Transverse colon (tissue), 4 donors: Measurements from ENCODE around the gene PIM3. TPM values are rescaled to one million over a fixed set of nuclear protein-coding genes. Genes with fewer than 3 reads are reported as not detected.

Source experiments
- DNase-seq: peaks from one replicate; pipeline ENCODE4 v3.0.0-alpha.2; 2019
- H3K27ac ChIP-seq, 4 donors: fragments of 200-600 bp; sonication (generic); 2 replicates each; pipeline ENCODE4 v1.5.1; 2016 to 2018; ENCODE audit warnings: inconsistent platforms in 4 of 4
- H3K27me3 ChIP-seq: fragments of 200-600 bp; sonication (generic); 2 replicates; pipeline ENCODE4 v1.5.1; 2017; ENCODE audit warnings: inconsistent platforms
- H3K36me3 ChIP-seq, 4 donors: fragments of 200-600 bp; sonication (generic); 2 replicates each; pipeline ENCODE4 v1.5.1; 2017 to 2019; ENCODE audit warnings: inconsistent platforms in 4 of 4
- H3K4me1 ChIP-seq, 4 donors: fragments of 200-600 bp; sonication (generic); 2 replicates each; pipeline ENCODE4 v1.5.1; 2017 to 2020; ENCODE audit warnings: inconsistent platforms in 4 of 4
- H3K4me3 ChIP-seq, 4 donors: fragments of 200-600 bp; sonication (generic); 1 replicate in 1 of 4; 2 replicates in 3 of 4; pipeline versions ENCODE4 v1.5.1 to v1.6.1; 2017 to 2019; ENCODE audit warnings: inconsistent platforms in 4 of 4
- H3K9me3 ChIP-seq, 2 donors: fragments of 200-600 bp; sonication (generic); 2 replicates each; pipeline ENCODE4 v1.5.1; 2017 to 2019; ENCODE audit warnings: inconsistent platforms in 2 of 2
- EP300 ChIP-seq: sonication (generic); formaldehyde crosslinking; IDR thresholded peaks from one replicate; pipeline ENCODE4 v1.6.1; 2017; ENCODE audit warnings: antibody characterized with exemption, low read depth
- POLR2A ChIP-seq: fragments of 450-650 bp; IDR thresholded peaks from one replicate; pipeline ENCODE4 v1.6.1; 2016; ENCODE audit warnings: antibody characterized with exemption, mild to moderate bottlenecking, moderate library complexity
- POLR2AphosphoS5 ChIP-seq, 3 donors: sonication (generic); formaldehyde crosslinking; IDR thresholded peaks; one replicate each; pipeline ENCODE4 v1.6.1; 2016; ENCODE audit warnings: antibody characterized with exemption in 3 of 3
- WGBS, 2 donors: methylation state at CpG; one replicate each; pipeline ENCODE4 v1.1.5; 2018; ENCODE audit warnings: low coverage in 1 of 2; 5-methylcytosine and 5-hydroxymethylcytosine counted together
- in situ Hi-C, 4 donors: fragments of 200-750 bp; cut with MboI; loops; one replicate each; pipeline versions ENCODE4 v1.15.0 to v1.15.1; 2017; ENCODE audit warnings: low sequenced_read_pairs in 3 of 4, low pct_ligation_motif_present in 1 of 4, low pct_unique_long_range_greater_than_20kb in 1 of 4
- intact Hi-C: fragments of 100-400 bp; cut with DNase I; formaldehyde crosslinking; loops from one replicate; pipeline ENCODE4 v1.15.1; 2023; ENCODE audit warnings: low total_unique reads
- total RNA-seq, 4 donors: library from RNA; depleted of rRNA; stranded (reverse); fragments of >200 nt; gene quantifications; one replicate each; pipeline ENCODE4 v1.1.0, GENCODE V29; 2016
- TF ChIP-seq, protein P1 (sequence below), 5 experiments: fragments of 200-600 bp in 3 of 5; fragments of 450-650 bp in 2 of 5; sonication (generic) in 3 of 5; IDR thresholded peaks; 1 replicate in 2 of 5; 2 replicates in 3 of 5; pipeline ENCODE4 v1.5.1; 2016 to 2017; ENCODE audit warnings: antibody characterized with exemption in 5 of 5, inconsistent platforms in 3 of 5, mild to moderate bottlenecking in 2 of 5, moderate library complexity in 1 of 5

The PIM3 gene
- total RNA-seq, 4 donors from 2014 or later, result 115 to 290 (median 147) TPM

DNA sequence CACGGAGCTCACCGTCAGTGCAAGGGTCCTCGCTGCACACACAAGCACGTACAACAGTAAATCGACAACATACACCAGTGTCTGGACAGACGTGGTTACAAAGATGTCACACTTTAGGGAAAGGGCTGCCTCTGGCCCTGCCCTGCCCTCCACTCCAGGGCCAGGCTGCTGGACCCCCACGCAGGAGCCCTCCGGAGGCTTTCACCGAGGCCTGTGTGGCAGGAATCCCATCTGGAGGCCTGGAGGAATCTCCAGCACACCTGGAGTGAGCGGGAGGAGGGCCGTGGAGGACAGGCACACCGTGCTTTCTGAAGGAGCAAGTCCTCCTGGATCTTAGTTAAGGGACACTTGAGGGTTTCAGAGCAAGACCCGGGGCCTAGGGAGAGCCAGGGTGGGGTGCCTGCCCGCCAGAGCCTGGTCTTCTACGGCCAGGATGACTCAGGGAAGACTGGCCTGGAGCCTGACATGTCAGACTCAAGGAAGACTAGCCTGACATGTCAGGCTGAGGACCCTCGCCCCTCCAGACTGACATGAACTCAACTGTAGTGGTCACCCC, 2.1 kb upstream of the PIM3 start:
- intact Hi-C loops, result loop anchor here (2.0 kb wide), 1 partner anchor 20 kb away; no protein-coding TSS in a partner anchor

DNA sequence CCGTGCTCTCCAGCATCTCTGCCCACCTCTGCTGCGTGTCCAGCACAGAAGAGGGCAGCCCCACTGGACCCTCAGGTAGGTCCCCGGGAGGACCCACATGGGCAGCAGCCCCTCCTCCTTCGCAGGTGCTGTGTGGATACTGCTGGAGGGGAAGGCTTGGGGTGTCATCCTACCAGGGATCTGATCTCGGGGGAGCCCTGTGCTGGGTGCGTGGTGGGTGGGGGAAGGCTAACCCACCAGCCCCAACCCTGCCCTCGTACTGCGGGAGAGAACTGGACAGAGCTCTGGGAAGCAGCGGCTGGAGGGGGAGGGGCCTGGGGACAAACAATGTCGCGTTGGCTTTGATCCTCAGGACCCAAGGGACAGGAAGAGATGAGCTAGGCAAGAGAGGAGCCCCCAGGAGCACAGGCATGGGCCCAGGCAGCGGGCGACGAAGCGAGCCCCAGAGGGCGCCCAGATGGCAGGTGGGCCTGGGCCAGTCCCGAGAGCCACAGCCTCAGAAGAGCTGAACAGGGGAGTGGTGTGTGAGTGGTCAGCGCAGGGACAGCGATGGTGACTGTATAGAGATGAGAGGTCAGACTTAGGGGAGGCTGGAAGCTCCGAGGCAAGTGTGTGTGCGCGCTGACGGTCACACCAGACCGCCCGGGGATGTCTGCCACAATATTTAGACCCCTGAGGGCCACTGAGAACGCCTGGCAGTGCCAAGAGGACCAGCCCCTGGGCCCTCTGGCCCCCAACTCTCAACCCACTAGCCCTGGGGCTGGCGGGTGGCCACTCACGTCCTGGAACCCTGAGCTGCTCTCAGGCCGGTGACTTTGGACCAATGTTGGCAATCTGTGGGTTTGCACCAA, 1.4 kb upstream of the PIM3 start:
- peak; percentile 26 for DNase-seq
- Histone ChIP-seq H3K4me3 (peak overlapping the region in 3 of 4 donors; percentile 86 to 99 (median 97)), H3K4me1 (peaks cover 9 to 37% (median 31%) of the 10 kb centered on the region in 4 donors), H3K27me3 (no peaks in the 10 kb centered on the region), H3K36me3 (peaks cover 0 to 13% (median 8%) of the 10 kb centered on the region in 4 donors), H3K27ac (peak overlapping the region; percentile 93 to 95 (median 94)), H3K9me3 (no peaks in the 10 kb centered on the region)
- intact Hi-C loops (loop anchor here (2.0 kb wide), 1 partner anchor 20 kb away; no protein-coding TSS in a partner anchor), in situ Hi-C loops (loop anchor here in 1 of 4 donors (25.0 kb wide), 1 partner anchor 97 kb away; the partner anchor contains the start of gene ZBED4)
- 80 to 100% methylated on average over 1 to 29 of the region's 29 CpGs for WGBS, 2 donors
- TF ChIP-seq POLR2AphosphoS5 (IDR thresholded peaks at IDR 0.05) (no peak), POLR2A (no peak), EP300 (no peak)
- TF ChIP-seq, protein P1, sequence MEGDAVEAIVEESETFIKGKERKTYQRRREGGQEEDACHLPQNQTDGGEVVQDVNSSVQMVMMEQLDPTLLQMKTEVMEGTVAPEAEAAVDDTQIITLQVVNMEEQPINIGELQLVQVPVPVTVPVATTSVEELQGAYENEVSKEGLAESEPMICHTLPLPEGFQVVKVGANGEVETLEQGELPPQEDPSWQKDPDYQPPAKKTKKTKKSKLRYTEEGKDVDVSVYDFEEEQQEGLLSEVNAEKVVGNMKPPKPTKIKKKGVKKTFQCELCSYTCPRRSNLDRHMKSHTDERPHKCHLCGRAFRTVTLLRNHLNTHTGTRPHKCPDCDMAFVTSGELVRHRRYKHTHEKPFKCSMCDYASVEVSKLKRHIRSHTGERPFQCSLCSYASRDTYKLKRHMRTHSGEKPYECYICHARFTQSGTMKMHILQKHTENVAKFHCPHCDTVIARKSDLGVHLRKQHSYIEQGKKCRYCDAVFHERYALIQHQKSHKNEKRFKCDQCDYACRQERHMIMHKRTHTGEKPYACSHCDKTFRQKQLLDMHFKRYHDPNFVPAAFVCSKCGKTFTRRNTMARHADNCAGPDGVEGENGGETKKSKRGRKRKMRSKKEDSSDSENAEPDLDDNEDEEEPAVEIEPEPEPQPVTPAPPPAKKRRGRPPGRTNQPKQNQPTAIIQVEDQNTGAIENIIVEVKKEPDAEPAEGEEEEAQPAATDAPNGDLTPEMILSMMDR (IDR thresholded peaks at IDR 0.05), result no peak

More for the DNA sequence above, 2.1 kb upstream of the PIM3 start:
- H3K4me3 ChIP-seq, result no peak overlapping the region
- peaks cover 6 to 35% (median 25%) of the 10 kb centered on the region in 4 donors for H3K4me1 ChIP-seq
- 83 to 100% methylated on average over 1 to 16 of the region's 16 CpGs for WGBS, 2 donors
- in situ Hi-C loops, result loop anchor here in 1 of 4 donors (25.0 kb wide), 1 partner anchor 96 kb away; the partner anchor contains the start of gene ZBED4
- DNase-seq, result no peak
- peaks cover 0 to 10% (median 5%) of the 10 kb centered on the region in 4 donors for H3K36me3 ChIP-seq
- TF ChIP-seq EP300, result no peak
- TF ChIP-seq POLR2AphosphoS5 (IDR thresholded peaks at IDR 0.05), result no peak
- TF ChIP-seq, protein P1 (IDR thresholded peaks at IDR 0.05), result no peak
- TF ChIP-seq POLR2A, result no peak
- no peaks in the 10 kb centered on the region for H3K27me3 ChIP-seq
- peak overlapping the region in 2 of 4 donors; percentile 94 to 95 for H3K27ac ChIP-seq
- no peaks in the 10 kb centered on the region for H3K9me3 ChIP-seq

DNA sequence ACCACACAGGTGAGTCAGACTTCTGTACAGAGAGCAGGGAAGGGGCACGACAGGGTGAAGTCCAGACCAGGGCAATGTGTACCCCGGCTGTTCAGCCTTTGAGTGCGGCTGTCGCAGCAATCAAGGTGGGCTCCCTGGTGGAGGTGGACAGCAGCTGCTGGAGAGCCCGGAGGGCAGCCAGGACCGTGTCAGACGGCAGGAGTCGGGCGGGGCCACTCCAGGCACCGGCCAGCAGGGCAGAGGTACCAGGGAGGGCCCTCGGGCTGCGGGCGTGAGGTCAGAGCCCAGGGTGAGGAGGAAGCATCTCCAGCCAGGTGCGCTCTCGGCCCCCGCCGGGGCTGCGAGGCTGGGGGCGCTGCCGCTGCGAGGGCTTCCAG, 802 bp upstream of the PIM3 start:
- Histone ChIP-seq H3K36me3 (peaks cover 0 to 13% (median 8%) of the 10 kb centered on the region in 4 donors), H3K4me3 (peak overlapping the region; percentile 31 to 99 (median 92)), H3K27ac (peak overlapping the region; percentile 93 to 95 (median 94)), H3K4me1 (peaks cover 14 to 39% (median 37%) of the 10 kb centered on the region in 4 donors), H3K27me3 (no peaks in the 10 kb centered on the region), H3K9me3 (no peaks in the 10 kb centered on the region)
- WGBS, 2 donors, result 3% methylated on average over 10 of the region's 21 CpGs; no CpG with 5 or more reads in 1 of the 2 donors
- TF ChIP-seq POLR2A (no peak), EP300 (peak; percentile 25), POLR2AphosphoS5 (IDR thresholded peaks at IDR 0.05) (no peak)
- TF ChIP-seq, protein P1 (IDR thresholded peaks at IDR 0.05), result peak in 2 of 5 experiments; percentile 34 to 55
- intact Hi-C loops, result loop anchor here (2.0 kb wide), 1 partner anchor 21 kb away; no protein-coding TSS in a partner anchor
- peak; percentile 73 for DNase-seq
- in situ Hi-C loops, result loop anchor here in 1 of 4 donors (25.0 kb wide), 1 partner anchor 97 kb away; the partner anchor contains the start of gene ZBED4
